GM10248 (cell line): ENCODE data around the gene VWA3B.

ENCODE experiments used
- CTCF ChIA-PET: fragments of 300-600 bp; sonication (Branson Sonifier 250); formaldehyde crosslinking; extraction: SDS; loops from one replicate; lab custom pipeline; 2021; ENCODE audit warnings: antibody characterized with exemption; lab: Yijun Ruan, JAX
- POLR2A ChIA-PET: fragments of 350-650 bp; sonication (Branson Sonifier 250); formaldehyde crosslinking; extraction: SDS; loops from one replicate; lab custom pipeline; 2020; ENCODE audit warnings: antibody characterized with exemption; lab: Yijun Ruan, JAX
- DNase-seq: peaks from one replicate; pipeline ENCODE4 v3.0.0; 2012; ENCODE audit errors: extremely low spot score
- CTCF ChIP-seq: IDR thresholded peaks from 2 replicates; pipeline ENCODE4 v1.5.1; 2012; ENCODE audit warnings: mild to moderate bottlenecking, low read depth; ENCODE audit errors: extremely low read depth, missing control alignments, control extremely low read depth

VWA3B gene

GRCh38 chr2:98308532-98308931 lies 221.6 kb downstream of the VWA3B start:
- ChIA-PET CTCF (no interaction called here), POLR2A (no interaction called here)
- DNase-seq = no peak
- TF ChIP-seq CTCF = no peak

DNA sequence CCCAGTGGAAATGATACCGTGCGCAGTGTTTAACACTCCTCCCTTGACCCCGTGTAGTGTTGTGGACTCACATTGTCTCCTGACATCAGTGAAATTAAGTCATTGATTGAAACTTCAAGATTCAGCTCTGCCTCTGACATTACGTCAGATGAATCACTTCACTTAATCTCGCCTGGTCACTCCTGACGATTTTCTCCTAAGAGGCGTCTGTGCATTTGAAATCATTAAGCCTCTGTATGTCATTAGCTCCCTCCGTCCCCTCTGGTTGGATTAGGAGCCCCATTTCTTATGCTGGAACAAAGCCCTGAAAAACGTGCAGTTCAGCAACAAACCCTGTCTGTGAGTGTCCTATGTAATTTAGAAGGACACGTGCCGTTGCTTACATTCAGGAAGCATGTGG lies 222.6 kb downstream of the VWA3B start:
- no peak for DNase-seq
- ChIA-PET POLR2A (no interaction called here), CTCF (no interaction called here)
- no peak for TF ChIP-seq CTCF

GRCh38 chr2:98310010-98310409 lies 223.0 kb downstream of the VWA3B start:
- no peak for TF ChIP-seq CTCF
- DNase-seq = no peak
- CTCF ChIA-PET = no interaction called here
- POLR2A ChIA-PET = no interaction called here

- TF ChIP-seq CTCF = no peak
- ChIA-PET CTCF (interaction anchor here (1.0 kb wide), 1 partner anchor 11 kb away, joined by 3 read pairs; no protein-coding TSS in a partner anchor), POLR2A (no interaction called here)
- DNase-seq = no peak
These were observed 224.1 kb downstream of the VWA3B start for GRCh38 chr2:98311090-98311489.

- ChIA-PET POLR2A (no interaction called here), CTCF (interaction anchor here (1.0 kb wide), 1 partner anchor 10 kb away, joined by 3 read pairs; no protein-coding TSS in a partner anchor)
- no peak for DNase-seq
These were observed 225.0 kb downstream of the VWA3B start for GRCh38 chr2:98311771-98312545.

More at GRCh38 chr2:98311771-98312545, 225.0 kb downstream of the VWA3B start:
- no peak for TF ChIP-seq CTCF
